Gastroesophageal sphincter (tissue), 3 donors: ENCODE results near the gene CES4A.

Experiments
- CTCF ChIP-seq, 4 experiments: fragments of 200-600 bp in 2 of 4; fragments of 450-650 bp in 2 of 4; sonication (generic) in 1 of 4; IDR thresholded peaks; one replicate each; pipeline ENCODE4 v1.5.1; 2017 to 2019; ENCODE audit warnings: antibody characterized with exemption in 4 of 4, mild to moderate bottlenecking in 2 of 4, moderate library complexity in 2 of 4
- EP300 ChIP-seq: sonication (generic); formaldehyde crosslinking; IDR thresholded peaks from one replicate; pipeline ENCODE4 v1.6.1; 2017; ENCODE audit warnings: antibody characterized with exemption, mild to moderate bottlenecking
- POLR2A ChIP-seq, 2 donors: fragments of 450-650 bp; IDR thresholded peaks; one replicate each; pipeline ENCODE4 v1.6.1; 2017; ENCODE audit warnings: antibody characterized with exemption in 2 of 2, mild to moderate bottlenecking in 2 of 2, moderate library complexity in 1 of 2
- POLR2AphosphoS5 ChIP-seq: sonication (generic); formaldehyde crosslinking; IDR thresholded peaks from one replicate; pipeline ENCODE4 v1.6.1; 2017; ENCODE audit warnings: antibody characterized with exemption

- TF ChIP-seq EP300 (no peak), CTCF (IDR thresholded peaks at IDR 0.05) (no peak), POLR2A (IDR thresholded peaks at IDR 0.05) (no peak), POLR2AphosphoS5 (no peak)
Measured at GRCh38 chr16:66988197-66988788, at the start of gene CES4A.
